Stimulated activated CD4-positive, alpha-beta T cell treated with anti-CD3 and anti-CD28 coated beads, Interleukin-12 subunit alpha, Interleukin-12 subunit beta, amount 100 ng/mL, for 24 hours (primary cell): ENCODE results near the gene SPRING1.

ENCODE experiments used
- DNase-seq, 2 experiments: peaks; one replicate each; pipeline ENCODE4 v3.0.0-alpha.2; 2020; ENCODE audit warnings: low read depth in 2 of 2

The SPRING1 gene

GRCh38 chr12:116708826-116709756 is 28.8 kb downstream of the SPRING1 start:
- peak; percentile 10 to 22 for DNase-seq

GRCh38 chr12:116707751-116708150 is 30.1 kb downstream of the SPRING1 start:
- no peak for DNase-seq

GRCh38 chr12:116703214-116703795 is 34.6 kb downstream of the SPRING1 start:
- DNase-seq, result peak; percentile 38 to 52

GRCh38 chr12:116701432-116701831 is 36.4 kb downstream of the SPRING1 start:
- no peak for DNase-seq

GRCh38 chr12:116700066-116700465 is 37.8 kb downstream of the SPRING1 start:
- DNase-seq, result no peak

GRCh38 chr12:116698554-116699075 is 39.3 kb downstream of the SPRING1 start:
- DNase-seq, result no peak

GRCh38 chr12:116698116-116698515 is 39.8 kb downstream of the SPRING1 start:
- no peak for DNase-seq

- no peak for DNase-seq
Observed at GRCh38 chr12:116697716-116698115, 40.2 kb downstream of the SPRING1 start.

GRCh38 chr12:116697305-116697704 is 40.6 kb downstream of the SPRING1 start:
- DNase-seq, result no peak

- DNase-seq, result no peak
Observed at GRCh38 chr12:116695464-116695725, 42.5 kb downstream of the SPRING1 start.

- DNase-seq, result no peak
Observed at GRCh38 chr12:116694653-116695463, 43.0 kb downstream of the SPRING1 start.

GRCh38 chr12:116693286-116694227 is 44.3 kb downstream of the SPRING1 start:
- DNase-seq, result no peak

GRCh38 chr12:116692605-116693004 is 45.3 kb downstream of the SPRING1 start:
- DNase-seq, result no peak

GRCh38 chr12:116691636-116692035 is 46.2 kb downstream of the SPRING1 start:
- DNase-seq, result no peak

- no peak for DNase-seq
Observed at GRCh38 chr12:116691205-116691604, 46.7 kb downstream of the SPRING1 start.

GRCh38 chr12:116689979-116690744 is 47.7 kb downstream of the SPRING1 start:
- DNase-seq, result no peak

- no peak for DNase-seq
Observed at GRCh38 chr12:116689521-116689920, 48.3 kb downstream of the SPRING1 start.
